WTC11 (cell line): Measurements from ENCODE around the gene RPTOR.

Source experiments
- EMX1 ChIP-seq: fragments of 250-450 bp; sonication (Bioruptor Pico); IDR thresholded peaks from 2 replicates; pipeline ENCODE4 v1.8.0; 2021; ENCODE audit warnings: mild to moderate bottlenecking
- GABPB1 ChIP-seq: sonication (generic); formaldehyde crosslinking; IDR thresholded peaks from 2 replicates; pipeline ENCODE4 v1.8.1; 2023; ENCODE audit warnings: mild to moderate bottlenecking, missing genetic modification reagents
- JAZF1 ChIP-seq: fragments of 250-450 bp; sonication (Bioruptor Pico); IDR thresholded peaks from 2 replicates; pipeline ENCODE4 v1.9.0; 2021; ENCODE audit warnings: moderate library complexity, mild to moderate bottlenecking, inconsistent platforms
- JUN ChIP-seq: sonication (generic); formaldehyde crosslinking; IDR thresholded peaks from 2 replicates; pipeline ENCODE4 v1.8.0; 2023; ENCODE audit warnings: mild to moderate bottlenecking, missing genetic modification reagents
- NR1H2 ChIP-seq: sonication (generic); formaldehyde crosslinking; IDR thresholded peaks from 2 replicates; pipeline ENCODE4 v1.9.0; 2021; ENCODE audit warnings: mild to moderate bottlenecking, moderate library complexity, missing genetic modification reagents
- NR2C2 ChIP-seq: sonication (generic); formaldehyde crosslinking; IDR thresholded peaks from 2 replicates; pipeline ENCODE4 v1.8.0; 2022; ENCODE audit warnings: mild to moderate bottlenecking, missing genetic modification reagents
- RORB ChIP-seq: fragments of 250-450 bp; sonication (Bioruptor Pico); IDR thresholded peaks from 2 replicates; pipeline ENCODE4 v1.9.0; 2021; ENCODE audit warnings: mild to moderate bottlenecking
- SP1 ChIP-seq: sonication (generic); formaldehyde crosslinking; conservative IDR thresholded peaks from 2 replicates; pipeline ENCODE4 v1.8.1; 2022; ENCODE audit warnings: missing genetic modification reagents
- TEAD4 ChIP-seq: sonication (generic); formaldehyde crosslinking; IDR thresholded peaks from 2 replicates; pipeline ENCODE4 v1.8.0; 2022; ENCODE audit warnings: mild to moderate bottlenecking, missing genetic modification reagents
- TF ChIP-seq, protein P1 (sequence below): fragments of 200-600 bp; IDR thresholded peaks from 2 replicates; pipeline ENCODE4 v1.8.0; 2022; ENCODE audit warnings: antibody characterized with exemption
- TF ChIP-seq, protein P2 (sequence below): sonication (generic); formaldehyde crosslinking; IDR thresholded peaks from 2 replicates; pipeline ENCODE4 v1.8.1; 2023; ENCODE audit warnings: mild to moderate bottlenecking, missing genetic modification reagents, moderate library complexity
- TF ChIP-seq, protein P3 (sequence below): sonication (generic); formaldehyde crosslinking; IDR thresholded peaks from 2 replicates; pipeline ENCODE4 v1.8.0; 2022; ENCODE audit warnings: mild to moderate bottlenecking, missing genetic modification reagents
- TF ChIP-seq, protein P4 (sequence below): sonication (generic); formaldehyde crosslinking; IDR thresholded peaks from 2 replicates; pipeline ENCODE4 v1.8.0; 2022; ENCODE audit warnings: mild to moderate bottlenecking, missing genetic modification reagents

DNA sequence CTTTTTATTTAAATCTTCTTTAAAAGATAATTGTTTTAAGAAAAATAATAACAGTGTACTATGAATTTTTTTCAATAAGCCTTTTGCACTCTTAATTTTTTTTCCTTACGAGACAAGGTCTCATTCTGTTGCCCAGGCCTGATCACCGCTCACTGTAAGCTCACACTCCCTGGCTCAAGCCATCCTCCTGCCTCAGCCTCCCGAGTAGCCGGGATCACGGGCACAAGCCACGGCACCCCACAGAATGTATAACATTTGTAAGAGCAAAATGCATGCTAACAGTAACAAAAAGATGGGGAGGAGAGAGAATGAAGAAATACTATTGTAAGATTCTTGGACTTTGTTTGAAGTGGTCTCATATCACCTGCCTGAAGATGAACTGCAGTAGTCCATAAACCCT lies 320.1 kb downstream of the RPTOR start:
- TF ChIP-seq EMX1 (CRISPR knock-in tag) (no peak), GABPB1 (no peak), TEAD4 (CRISPR knock-in tag) (no peak), JAZF1 (CRISPR knock-in tag) (no peak), NR1H2 (no peak), NR2C2 (CRISPR knock-in tag) (no peak), SP1 (CRISPR knock-in tag) (no peak), RORB (CRISPR knock-in tag) (no peak), JUN (no peak)
- TF ChIP-seq, protein P1, sequence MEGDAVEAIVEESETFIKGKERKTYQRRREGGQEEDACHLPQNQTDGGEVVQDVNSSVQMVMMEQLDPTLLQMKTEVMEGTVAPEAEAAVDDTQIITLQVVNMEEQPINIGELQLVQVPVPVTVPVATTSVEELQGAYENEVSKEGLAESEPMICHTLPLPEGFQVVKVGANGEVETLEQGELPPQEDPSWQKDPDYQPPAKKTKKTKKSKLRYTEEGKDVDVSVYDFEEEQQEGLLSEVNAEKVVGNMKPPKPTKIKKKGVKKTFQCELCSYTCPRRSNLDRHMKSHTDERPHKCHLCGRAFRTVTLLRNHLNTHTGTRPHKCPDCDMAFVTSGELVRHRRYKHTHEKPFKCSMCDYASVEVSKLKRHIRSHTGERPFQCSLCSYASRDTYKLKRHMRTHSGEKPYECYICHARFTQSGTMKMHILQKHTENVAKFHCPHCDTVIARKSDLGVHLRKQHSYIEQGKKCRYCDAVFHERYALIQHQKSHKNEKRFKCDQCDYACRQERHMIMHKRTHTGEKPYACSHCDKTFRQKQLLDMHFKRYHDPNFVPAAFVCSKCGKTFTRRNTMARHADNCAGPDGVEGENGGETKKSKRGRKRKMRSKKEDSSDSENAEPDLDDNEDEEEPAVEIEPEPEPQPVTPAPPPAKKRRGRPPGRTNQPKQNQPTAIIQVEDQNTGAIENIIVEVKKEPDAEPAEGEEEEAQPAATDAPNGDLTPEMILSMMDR: no peak
- TF ChIP-seq, protein P2, sequence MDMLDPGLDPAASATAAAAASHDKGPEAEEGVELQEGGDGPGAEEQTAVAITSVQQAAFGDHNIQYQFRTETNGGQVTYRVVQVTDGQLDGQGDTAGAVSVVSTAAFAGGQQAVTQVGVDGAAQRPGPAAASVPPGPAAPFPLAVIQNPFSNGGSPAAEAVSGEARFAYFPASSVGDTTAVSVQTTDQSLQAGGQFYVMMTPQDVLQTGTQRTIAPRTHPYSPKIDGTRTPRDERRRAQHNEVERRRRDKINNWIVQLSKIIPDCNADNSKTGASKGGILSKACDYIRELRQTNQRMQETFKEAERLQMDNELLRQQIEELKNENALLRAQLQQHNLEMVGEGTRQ: no peak
- TF ChIP-seq, protein P3, sequence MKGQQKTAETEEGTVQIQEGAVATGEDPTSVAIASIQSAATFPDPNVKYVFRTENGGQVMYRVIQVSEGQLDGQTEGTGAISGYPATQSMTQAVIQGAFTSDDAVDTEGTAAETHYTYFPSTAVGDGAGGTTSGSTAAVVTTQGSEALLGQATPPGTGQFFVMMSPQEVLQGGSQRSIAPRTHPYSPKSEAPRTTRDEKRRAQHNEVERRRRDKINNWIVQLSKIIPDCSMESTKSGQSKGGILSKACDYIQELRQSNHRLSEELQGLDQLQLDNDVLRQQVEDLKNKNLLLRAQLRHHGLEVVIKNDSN (CRISPR knock-in tag): no peak
- TF ChIP-seq, protein P4, sequence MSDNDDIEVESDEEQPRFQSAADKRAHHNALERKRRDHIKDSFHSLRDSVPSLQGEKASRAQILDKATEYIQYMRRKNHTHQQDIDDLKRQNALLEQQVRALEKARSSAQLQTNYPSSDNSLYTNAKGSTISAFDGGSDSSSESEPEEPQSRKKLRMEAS (CRISPR knock-in tag): no peak
